Cerebellar cortex (tissue), 1 donor: ENCODE results near the gene CYB561.
"Not testable (repeated sequence)": the region's sequence is repeated elsewhere in the genome, so short reads cannot be mapped to it uniquely, and the experiment has no call there.

ENCODE experiments used
- DNase-seq: peaks from one replicate; pipeline ENCODE4 v3.0.0-alpha.2; 2015; ENCODE audit warnings: low spot score

CYB561 gene

GRCh38 chr17:63478814-63479494, 32.8 kb upstream of the CYB561 start:
- DNase-seq = peak; percentile 67

DNA sequence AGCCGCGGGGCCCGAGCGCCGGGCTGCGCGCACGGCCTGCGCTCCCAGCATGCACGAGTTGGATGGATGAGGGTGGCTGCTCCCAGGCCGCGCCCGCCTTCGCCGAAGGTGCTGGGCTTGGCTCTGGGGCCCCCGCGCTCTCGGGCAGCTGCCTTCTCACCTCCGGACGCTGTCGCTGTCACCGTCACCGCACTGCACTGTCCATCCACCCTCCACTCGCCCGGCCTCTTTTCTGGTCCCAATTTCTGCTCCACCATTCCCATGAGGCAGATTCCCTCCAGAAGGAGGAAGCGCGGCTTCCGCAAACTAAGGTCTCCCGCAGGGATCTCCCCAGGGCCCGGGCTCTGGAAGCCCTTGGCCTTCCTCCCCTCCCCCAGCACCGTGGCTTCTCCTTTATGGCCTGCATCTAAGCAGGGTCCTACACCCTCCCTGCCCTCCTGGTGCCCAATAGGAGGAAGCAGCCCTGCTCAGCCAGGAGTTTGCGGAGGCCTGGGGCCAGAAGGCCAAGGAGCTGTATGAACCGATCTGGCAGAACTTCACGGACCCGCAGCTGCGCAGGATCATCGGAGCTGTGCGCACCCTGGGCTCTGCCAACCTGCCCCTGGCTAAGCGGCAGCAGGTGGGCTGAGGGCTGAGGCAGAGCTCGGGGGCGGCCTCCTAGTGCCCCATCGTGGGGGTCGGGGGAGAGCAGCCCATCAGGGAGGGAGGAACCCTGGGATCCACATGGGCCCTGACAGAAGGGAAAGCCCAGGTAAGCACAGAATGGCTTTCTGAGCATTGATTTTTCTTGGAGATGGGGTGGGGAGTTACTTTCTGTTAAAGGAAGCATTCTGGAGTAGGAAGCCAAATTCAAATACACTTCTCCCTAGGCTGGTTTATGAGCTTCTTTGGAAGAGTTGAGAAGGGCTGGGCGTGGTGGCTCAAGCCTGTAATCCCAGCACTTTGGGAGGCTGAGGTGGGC, 31.7 kb upstream of the CYB561 start:
- DNase-seq = peak; percentile 10

DNA sequence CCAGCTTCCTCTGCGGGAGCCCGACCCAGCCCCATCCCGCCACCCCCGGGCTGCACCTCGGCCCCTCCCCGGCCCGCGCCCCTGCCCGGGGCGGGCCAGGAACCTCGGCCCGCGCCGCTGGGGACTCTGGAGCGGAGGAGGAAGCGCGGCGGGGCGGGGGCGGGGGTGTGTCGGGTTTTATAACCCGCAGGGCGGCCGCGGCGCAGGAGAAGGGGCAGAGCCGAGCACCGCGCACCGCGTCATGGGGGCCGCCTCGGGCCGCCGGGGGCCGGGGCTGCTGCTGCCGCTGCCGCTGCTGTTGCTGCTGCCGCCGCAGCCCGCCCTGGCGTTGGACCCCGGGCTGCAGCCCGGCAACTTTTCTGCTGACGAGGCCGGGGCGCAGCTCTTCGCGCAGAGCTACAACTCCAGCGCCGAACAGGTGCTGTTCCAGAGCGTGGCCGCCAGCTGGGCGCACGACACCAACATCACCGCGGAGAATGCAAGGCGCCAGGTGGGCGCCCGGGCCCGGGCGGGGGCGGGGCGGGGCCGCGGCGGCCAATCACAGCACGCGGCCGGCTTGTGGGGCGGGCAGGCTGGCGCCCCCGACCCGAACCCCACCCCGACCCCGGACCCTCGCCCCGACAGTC, 30.9 kb upstream of the CYB561 start, which contains the start of gene ACE:
Gene ACE, plus strand, starts transcription at position 208 of the 626 bp plus-strand sequence. Its CDS starts 34 bp downstream, at position 242.
- peak; percentile 15 for DNase-seq

- peak; percentile 8 for DNase-seq
Observed at GRCh38 chr17:63476459-63476853, 30.4 kb upstream of the CYB561 start.

DNA sequence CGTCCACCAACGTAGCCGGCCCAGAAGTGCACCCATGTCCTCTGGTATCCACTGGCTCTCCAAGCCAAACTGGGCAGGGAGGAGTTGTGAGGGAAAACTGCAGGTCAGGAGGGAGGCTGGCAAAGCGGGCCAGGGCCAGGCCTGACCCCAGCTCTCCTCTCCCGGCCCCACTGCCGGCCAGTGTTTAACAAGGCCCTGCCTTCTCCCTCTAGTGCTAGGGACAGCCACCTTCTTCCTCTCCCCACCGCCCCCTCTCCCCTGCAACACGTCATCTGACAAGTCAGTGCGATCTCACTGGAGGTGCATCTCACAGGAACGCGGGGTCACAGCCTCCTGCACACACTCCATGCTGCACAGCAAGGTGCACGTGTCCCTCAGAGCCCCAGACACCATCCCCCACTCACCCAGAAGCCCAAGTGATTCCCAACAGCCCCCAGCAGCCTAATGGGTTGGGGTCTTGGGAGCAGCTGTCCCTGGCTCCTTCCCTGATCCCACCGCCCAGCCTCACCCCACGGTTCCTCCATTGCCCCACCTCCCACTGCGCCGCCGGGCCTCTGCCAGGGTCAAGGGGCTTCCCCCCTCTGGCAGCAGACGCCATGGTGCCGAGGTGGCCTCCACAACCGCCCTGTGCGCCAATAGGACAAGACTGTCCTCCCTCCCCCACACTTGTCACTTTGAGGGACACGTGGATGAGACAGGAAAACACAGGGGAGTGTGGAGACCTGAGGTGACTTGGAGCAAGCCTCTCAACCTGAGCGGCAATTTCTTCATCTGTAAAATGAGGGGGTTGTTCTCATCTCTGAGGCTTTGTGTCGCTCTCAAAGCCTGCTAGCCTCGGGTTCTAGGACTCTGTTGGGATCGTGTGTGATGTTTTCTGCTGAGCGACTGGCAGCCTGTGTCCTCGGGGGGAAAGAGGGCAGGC, 29.6 kb upstream of the CYB561 start:
- DNase-seq = no peak

GRCh38 chr17:63474586-63475460, 28.7 kb upstream of the CYB561 start:
- no peak for DNase-seq

DNA sequence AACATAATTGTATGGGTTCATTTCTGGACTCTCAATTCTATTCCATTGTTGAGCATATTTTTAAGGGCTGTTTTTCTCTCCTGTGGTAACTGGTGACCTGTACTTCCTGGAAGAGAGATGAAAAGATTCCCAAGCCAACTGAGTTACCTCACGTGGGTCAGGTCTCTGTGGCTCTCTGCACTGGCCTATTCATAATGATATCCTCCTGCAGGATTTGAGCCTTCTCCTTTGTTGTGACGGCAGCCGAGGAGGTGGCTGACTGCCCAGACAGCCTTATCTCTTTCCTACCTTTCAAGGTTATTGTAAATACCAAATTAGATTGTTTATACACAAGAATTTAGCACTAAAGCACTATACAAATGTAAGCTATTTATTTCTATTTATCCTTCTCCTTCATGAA, 28.1 kb upstream of the CYB561 start:
- DNase-seq = no peak

- not testable (repeated sequence) for DNase-seq
Observed at GRCh38 chr17:63468099-63468498, 22.0 kb upstream of the CYB561 start.

DNA sequence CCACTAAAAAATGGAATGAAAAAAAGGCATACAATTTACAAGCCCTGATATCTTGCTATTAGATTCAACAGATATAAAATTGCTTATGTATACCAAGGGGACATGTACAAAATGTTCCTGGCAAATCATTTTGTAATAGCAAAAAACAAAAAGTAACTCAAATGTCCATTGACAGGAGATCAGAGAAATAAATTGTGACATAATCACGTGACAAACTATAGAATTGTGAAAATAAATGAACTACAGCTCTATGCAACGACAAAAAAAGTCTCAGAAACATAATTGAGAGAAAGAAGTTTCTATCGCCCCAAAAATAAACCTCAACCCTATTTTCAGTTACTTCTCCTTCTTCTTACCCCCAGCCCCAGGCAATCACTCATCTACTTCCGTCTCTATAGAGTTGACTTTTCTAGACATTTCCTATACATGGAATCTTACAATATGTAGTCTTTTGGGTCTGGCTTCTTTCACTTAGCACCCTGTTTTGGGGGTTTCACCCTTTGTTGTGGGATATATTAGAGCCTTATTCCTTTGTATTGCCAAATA, 18.7 kb upstream of the CYB561 start:
- no peak for DNase-seq

- DNase-seq = no peak
Observed at GRCh38 chr17:63463771-63464170, 17.7 kb upstream of the CYB561 start.

DNA sequence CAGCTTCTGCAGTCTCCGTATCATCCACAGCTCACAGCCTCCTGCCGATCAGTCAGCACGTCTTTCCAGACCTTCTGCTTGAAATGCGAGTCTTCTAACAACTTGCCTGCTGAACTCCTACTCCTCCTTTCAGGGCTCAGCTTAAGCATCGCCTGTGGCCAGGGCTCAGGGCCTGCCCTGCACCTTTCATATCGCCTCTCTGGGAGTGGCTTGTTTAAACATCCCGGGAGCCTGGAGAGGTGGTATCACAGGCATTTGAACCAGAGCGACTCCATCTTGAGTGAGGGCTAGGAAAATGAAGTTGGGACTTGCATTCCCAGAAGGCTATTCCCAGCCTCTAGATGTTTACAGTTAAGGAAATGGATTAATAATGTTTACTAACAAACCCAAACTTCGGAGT, 13.9 kb upstream of the CYB561 start:
- DNase-seq = no peak

GRCh38 chr17:63458478-63458877, 12.4 kb upstream of the CYB561 start:
- no peak for DNase-seq

GRCh38 chr17:63455417-63455816, 9.3 kb upstream of the CYB561 start:
- DNase-seq = no peak

GRCh38 chr17:63454915-63455314, 8.8 kb upstream of the CYB561 start:
- no peak for DNase-seq

- DNase-seq = not testable (repeated sequence)
Observed at GRCh38 chr17:63454357-63454756, 8.3 kb upstream of the CYB561 start.

DNA sequence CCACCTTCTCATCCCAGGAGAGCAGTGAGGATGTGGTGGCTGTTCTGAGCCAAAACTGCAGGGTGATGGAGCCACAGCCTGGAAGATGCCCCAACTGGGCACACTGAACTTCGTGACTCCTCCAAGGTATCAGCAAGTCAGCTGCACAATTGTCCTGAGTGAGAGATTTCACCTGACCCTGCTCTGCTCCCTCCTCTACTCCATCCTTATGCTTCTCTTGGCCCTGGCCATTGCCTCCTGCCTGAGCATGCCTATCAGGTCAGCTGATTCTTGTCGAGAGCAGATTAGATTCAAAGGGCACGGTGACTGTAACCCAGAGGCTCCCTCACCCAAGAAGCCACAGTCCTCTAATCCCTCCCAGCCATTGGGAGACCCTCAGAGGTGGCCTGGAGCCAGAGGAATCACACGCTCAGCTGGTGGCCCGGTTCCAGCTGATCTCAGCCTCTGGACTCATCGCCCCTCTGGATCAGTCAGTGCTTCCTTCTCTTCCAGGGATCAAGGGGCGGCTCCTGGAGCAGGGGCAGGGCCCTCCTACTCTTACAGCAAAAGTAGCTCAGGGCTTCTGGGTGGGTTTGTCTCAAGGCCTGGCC, 7.0 kb upstream of the CYB561 start:
- no peak for DNase-seq

- no peak for DNase-seq
Observed at GRCh38 chr17:63452046-63452961, 6.2 kb upstream of the CYB561 start.

DNA sequence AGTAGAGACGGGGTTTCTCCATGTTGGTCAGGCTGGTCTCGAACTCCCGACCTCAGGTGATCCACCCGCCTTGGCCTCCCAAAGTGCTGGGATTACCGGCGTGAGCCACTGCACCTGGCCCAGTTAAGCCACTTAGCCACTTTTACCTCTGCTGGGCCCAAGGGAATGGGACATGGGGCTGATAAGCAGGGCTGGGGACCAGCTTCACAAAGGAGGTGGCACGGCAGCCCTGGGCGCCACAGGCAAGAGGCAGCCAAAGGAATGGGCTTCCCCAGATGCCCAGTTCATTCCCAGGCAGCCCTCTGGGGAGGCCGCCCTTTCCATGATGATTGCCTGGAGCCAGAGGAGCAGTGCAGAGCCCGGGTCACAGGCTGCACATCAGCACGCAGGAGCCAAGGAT, 5.0 kb upstream of the CYB561 start:
- no peak for DNase-seq

- no peak for DNase-seq
Observed at GRCh38 chr17:63450551-63450950, 4.4 kb upstream of the CYB561 start.
